A549 (cell line): Measurements from ENCODE around the gene OR10A2. TPM values are rescaled to one million over a fixed set of nuclear protein-coding genes. Genes with fewer than 3 reads are reported as not detected.
A peak's percentile ranks its signal among the peaks of the same experiment; 100 is the strongest.
"Not testable (repeated sequence)": the region's sequence is repeated elsewhere in the genome, so short reads cannot be mapped to it uniquely, and the experiment has no call there.

ENCODE experiments used
- ATAC-seq, 2 experiments: fragments of 200-7000 bp in 1 of 2; fragments of >200 bp in 1 of 2; cut with Nextera tagmentation in 1 of 2; cut with Tn5 transposase in 1 of 2; 3 replicates each; pipeline versions ENCODE4 v1.8.0 to v1.9.1; 2018 to 2020; ENCODE audit warnings: mild to moderate bottlenecking in 1 of 2, moderate library complexity in 1 of 2
- CTCF ChIA-PET: fragments of 300-600 bp; sonication (Branson Sonifier 250); formaldehyde crosslinking; extraction: SDS; loops from one replicate; lab custom pipeline; 2021; ENCODE audit warnings: antibody characterized with exemption, inconsistent platforms; lab: Yijun Ruan, JAX
- POLR2A ChIA-PET: fragments of 350-600 bp; formaldehyde crosslinking; extraction: SDS; loops from one replicate; lab custom pipeline; 2021; ENCODE audit warnings: antibody characterized with exemption, inconsistent platforms; lab: Yijun Ruan, JAX
- DNase-seq, 2 experiments: peaks; one replicate each; pipeline versions ENCODE4 v3.0.0 to v3.0.0-alpha.2; 2011 to 2016; ENCODE audit warnings: low read depth in 1 of 2, low spot score in 1 of 2
- FAIRE-seq: peaks from 2 replicates; lab custom pipeline; 2011; peaks lifted over from hg19 to GRCh38; lab: Jason Lieb, UNC
- H3K27ac ChIP-seq, 2 experiments: fragments of >200 bp; sonication (Bioruptor Twin); formaldehyde crosslinking; 3 replicates each; pipeline ENCODE4 v1.5.1; 2016 to 2017
- H3K4me1 ChIP-seq: fragments of >200 bp; sonication (Bioruptor Twin); formaldehyde crosslinking; 3 replicates; pipeline ENCODE4 v1.6.1; 2016
- H3K4me2 ChIP-seq: fragments of >200 bp; sonication (Bioruptor Twin); formaldehyde crosslinking; 3 replicates; pipeline ENCODE4 v1.6.1; 2016
- H3K4me3 ChIP-seq: fragments of >200 bp; sonication (Bioruptor Twin); formaldehyde crosslinking; 3 replicates; pipeline ENCODE4 v1.5.1; 2016
- H3K9me3 ChIP-seq: fragments of >200 bp; sonication (Bioruptor Twin); formaldehyde crosslinking; 3 replicates; pipeline ENCODE4 v1.6.1; 2016
- BCL3 ChIP-seq: fragments of >200 bp; sonication (Bioruptor Twin); formaldehyde crosslinking; IDR thresholded peaks from 3 replicates; pipeline ENCODE4 v1.6.1; 2016
- CHD2 ChIP-seq: fragments of 150-350 bp; IDR thresholded peaks from 2 replicates; pipeline ENCODE4 v1.6.1; 2014; ENCODE audit warnings: low read length; ENCODE audit not compliant: partially characterized antibody
- CHD4 ChIP-seq: fragments of 200-600 bp; sonication (generic); IDR thresholded peaks from 2 replicates; pipeline ENCODE4 v1.6.1; 2016; ENCODE audit warnings: antibody characterized with exemption, mild to moderate bottlenecking, borderline replicate concordance
- CTCF ChIP-seq: fragments of >200 bp; sonication (Bioruptor Twin); formaldehyde crosslinking; IDR thresholded peaks from 3 replicates; pipeline ENCODE4 v1.5.1; 2016
- E2F6 ChIP-seq: IDR thresholded peaks from 2 replicates; pipeline ENCODE4 v1.6.1; 2012; ENCODE audit warnings: low read depth, borderline replicate concordance
- EHMT2 ChIP-seq: fragments of 200-600 bp; sonication (generic); IDR thresholded peaks from 2 replicates; pipeline ENCODE4 v1.6.1; 2016; ENCODE audit warnings: antibody characterized with exemption, low read depth, mild to moderate bottlenecking, moderate library complexity
- ELK1 ChIP-seq: fragments of 150-350 bp; IDR thresholded peaks from 2 replicates; pipeline ENCODE4 v1.6.1; 2014; ENCODE audit warnings: low read depth, mild to moderate bottlenecking, low read length
- FOXS1 ChIP-seq: fragments of 250-450 bp; sonication (Bioruptor Pico); IDR thresholded peaks from 2 replicates; pipeline ENCODE4 v1.5.0; 2020; ENCODE audit warnings: mild to moderate bottlenecking, moderate library complexity
- HDAC2 ChIP-seq: fragments of 200-600 bp; sonication (generic); IDR thresholded peaks from 2 replicates; pipeline ENCODE4 v1.6.1; 2016
- HES2 ChIP-seq: fragments of >200 bp; sonication (Bioruptor Twin); formaldehyde crosslinking; IDR thresholded peaks from 2 replicates; pipeline ENCODE4 v1.6.1; 2016
- HEYL ChIP-seq: fragments of 250-450 bp; sonication (Bioruptor Pico); IDR thresholded peaks from 2 replicates; pipeline ENCODE4 v1.8.0; 2021; ENCODE audit warnings: mild to moderate bottlenecking, moderate library complexity
- HMGXB4 ChIP-seq: fragments of 250-450 bp; sonication (Bioruptor Pico); IDR thresholded peaks from 2 replicates; pipeline ENCODE4 v1.5.0; 2021; ENCODE audit warnings: mild to moderate bottlenecking, moderate library complexity, borderline replicate concordance
- JUN ChIP-seq, 2 experiments: fragments of >200 bp; sonication (Bioruptor Twin); formaldehyde crosslinking; IDR thresholded peaks; 2 replicates in 1 of 2; 3 replicates in 1 of 2; pipeline ENCODE4 v1.6.1; 2016 to 2017
- MAFK ChIP-seq: fragments of 450-650 bp; IDR thresholded peaks from 2 replicates; pipeline ENCODE4 v1.6.1; 2014; ENCODE audit not compliant: partially characterized antibody
- NPAS2 ChIP-seq: fragments of 250-450 bp; sonication (Bioruptor Pico); IDR thresholded peaks from 2 replicates; pipeline ENCODE4 v1.8.0; 2022; ENCODE audit warnings: mild to moderate bottlenecking, moderate library complexity, borderline replicate concordance
- PHF8 ChIP-seq: fragments of 200-600 bp; sonication (generic); IDR thresholded peaks from 2 replicates; pipeline ENCODE4 v1.6.1; 2016; ENCODE audit warnings: low read depth, mild to moderate bottlenecking, antibody characterized with exemption, moderate library complexity, borderline replicate concordance
- POLR2A ChIP-seq: IDR thresholded peaks from 2 replicates; pipeline ENCODE4 v1.6.1; 2012; ENCODE audit warnings: mild to moderate bottlenecking, low read length
- RARB ChIP-seq: fragments of 250-450 bp; sonication (Bioruptor Pico); IDR thresholded peaks from 2 replicates; pipeline ENCODE4 v1.8.0; 2021; ENCODE audit warnings: mild to moderate bottlenecking, moderate library complexity
- SMC3 ChIP-seq: fragments of >200 bp; sonication (Bioruptor Twin); formaldehyde crosslinking; IDR thresholded peaks from 3 replicates; pipeline ENCODE4 v1.6.1; 2018; ENCODE audit warnings: inconsistent platforms
- TFCP2L1 ChIP-seq: fragments of 250-450 bp; sonication (Bioruptor Pico); IDR thresholded peaks from 2 replicates; pipeline ENCODE4 v1.5.0; 2021; ENCODE audit warnings: mild to moderate bottlenecking
- ZC3H11A ChIP-seq: fragments of 450-650 bp; IDR thresholded peaks from 2 replicates; pipeline ENCODE4 v1.6.1; 2014; ENCODE audit warnings: antibody characterized with exemption, mild to moderate bottlenecking
- ZFP36 ChIP-seq: fragments of 450-650 bp; IDR thresholded peaks from 2 replicates; pipeline ENCODE4 v1.6.1; 2014; ENCODE audit warnings: borderline replicate concordance; ENCODE audit not compliant: partially characterized antibody
- ZSCAN20 ChIP-seq: fragments of 250-450 bp; sonication (Bioruptor Pico); IDR thresholded peaks from 2 replicates; pipeline ENCODE4 v1.8.0; 2022; ENCODE audit warnings: mild to moderate bottlenecking, moderate library complexity
- WGBS: methylation state at CpG from one replicate; pipeline ENCODE4 v1.1.6; 2017; ENCODE audit errors: missing lambda C conversion rate; 5-methylcytosine and 5-hydroxymethylcytosine counted together
- polyA plus RNA-seq, 4 experiments: library from polyadenylated mRNA; depleted of rRNA in 3 of 4; stranded (reverse); fragments of >200 nt; fragmentation: RNase III in 1 of 4; extraction: RNeasy Plus Mini Kit Qiagen cat#74134 plus additional on column Dnase treatment in 1 of 4; gene quantifications; 2 replicates in 3 of 4; 3 replicates in 1 of 4; pipeline ENCODE4 v1.2.3, GENCODE V29; 2011 to 2017

Gene OR10A2
- polyA plus RNA-seq, 2 of the 4 experiments (the other 2 are of a cell fraction), result not detected

- Histone ChIP-seq H3K4me2 (no peak overlapping the region), H3K9me3 (no peaks in the 10 kb centered on the region), H3K4me3 (no peak overlapping the region), H3K4me1 (no peaks in the 10 kb centered on the region), H3K27ac (no peak overlapping the region)
- ATAC-seq, result no peak
- no peak for DNase-seq
- TF ChIP-seq JUN (IDR thresholded peaks at IDR 0.05) (no peak), HDAC2 (no peak), NPAS2 (no peak), CHD4 (no peak), POLR2A (no peak), TFCP2L1 (CRISPR knock-in tag) (no peak), ELK1 (no peak), FOXS1 (CRISPR knock-in tag) (no peak), EHMT2 (no peak), BCL3 (no peak), ZSCAN20 (no peak), E2F6 (no peak), MAFK (no peak), SMC3 (no peak), RARB (CRISPR knock-in tag) (no peak), CHD2 (no peak), CTCF (no peak), ZFP36 (no peak), PHF8 (no peak)
- 72% methylated on average over 2 of the region's 2 CpGs for WGBS
- FAIRE-seq, result no peak
- CTCF ChIA-PET, result no interaction called here
- POLR2A ChIA-PET, result no interaction called here
Observed at GRCh38 chr11:6850526-6850925, 12.3 kb upstream of the OR10A2 start.

GRCh38 chr11:6854801-6855200, 8.1 kb upstream of the OR10A2 start:
- H3K4me3 ChIP-seq, H3K4me1 ChIP-seq, H3K27ac ChIP-seq, H3K9me3 ChIP-seq, ATAC-seq, DNase-seq, POLR2A ChIA-PET, H3K4me2 ChIP-seq, FAIRE-seq: not testable (repeated sequence)
- TF ChIP-seq ZC3H11A, result peak; percentile 18; the same call in 1 of the 2 replicates
- CTCF ChIA-PET, result interaction anchor here (0.6 kb wide), 1 partner anchor 501 kb away, joined by 4 read pairs; no protein-coding TSS in a partner anchor
- WGBS, result 61% methylated on average over 6 of the region's 6 CpGs

- TF ChIP-seq HES2, result no peak
- TF ChIP-seq HDAC2, result no peak
- TF ChIP-seq ZC3H11A, result no peak
- TF ChIP-seq CHD2, result no peak
- TF ChIP-seq HMGXB4 (CRISPR knock-in tag), result no peak
- no peak for TF ChIP-seq HEYL
- TF ChIP-seq, all 56 proteins: peak for 0
- ChIA-PET CTCF (no interaction called here), POLR2A (no interaction called here)
- no peak for FAIRE-seq
- Histone ChIP-seq H3K4me3 (no peak overlapping the region), H3K27ac (no peak overlapping the region), H3K4me1 (no peaks in the 10 kb centered on the region), H3K4me2 (no peak overlapping the region), H3K9me3 (no peaks in the 10 kb centered on the region)
- ATAC-seq, result peak; percentile 36 to 47; a peak in 1 of 6 replicates
- peak in 1 of 2 experiments; percentile 3 for DNase-seq
- 36% methylated on average over 1 of the region's 1 CpG for WGBS
Observed at GRCh38 chr11:6855971-6856541, 6.8 kb upstream of the OR10A2 start.
